HepG2 (cell line): Measurements from ENCODE around the gene TAF6. TPM values are rescaled to one million over a fixed set of nuclear protein-coding genes. Genes with fewer than 3 reads are reported as not detected.

ENCODE experiments used
- ATF2 ChIP-seq: sonication (generic); formaldehyde crosslinking; IDR thresholded peaks from 2 replicates; pipeline ENCODE4 v1.4.0; 2020; ENCODE audit warnings: missing genetic modification reagents
- ATRX ChIP-seq: sonication (generic); formaldehyde crosslinking; IDR thresholded peaks from 2 replicates; pipeline ENCODE4 v1.4.0; 2020; ENCODE audit warnings: missing genetic modification reagents, borderline replicate concordance
- CENPBD1 ChIP-seq: sonication (generic); formaldehyde crosslinking; IDR thresholded peaks from 2 replicates; pipeline ENCODE4 v1.8.0; 2022; ENCODE audit warnings: missing genetic modification reagents, low read depth, mild to moderate bottlenecking, borderline replicate concordance
- CHCHD3 ChIP-seq: sonication (generic); formaldehyde crosslinking; IDR thresholded peaks from 2 replicates; pipeline ENCODE4 v1.8.0; 2022; ENCODE audit warnings: mild to moderate bottlenecking, missing genetic modification reagents, moderate library complexity
- ELF3 ChIP-seq: IDR thresholded peaks from 2 replicates; pipeline ENCODE4 v1.6.1; 2016; ENCODE audit warnings: missing genetic modification reagents, missing compliant biosample characterization
- FOXK1 ChIP-seq: sonication (generic); formaldehyde crosslinking; IDR thresholded peaks from 2 replicates; pipeline ENCODE4 v1.4.0; 2020; ENCODE audit warnings: low read depth, missing genetic modification reagents, borderline replicate concordance
- HNRNPH1 ChIP-seq: fragments of 200-400 bp; formaldehyde crosslinking; optimal IDR thresholded peaks from 2 replicates; pipeline ENCODE3; 2017; ENCODE audit warnings: mild to moderate bottlenecking, low read depth, low read length
- IRF9 ChIP-seq: sonication (generic); formaldehyde crosslinking; IDR thresholded peaks from 2 replicates; pipeline ENCODE4 v1.8.0; 2022; ENCODE audit warnings: missing genetic modification reagents, mild to moderate bottlenecking, borderline replicate concordance
- POGK ChIP-seq: sonication (generic); formaldehyde crosslinking; conservative IDR thresholded peaks from 2 replicates; pipeline ENCODE4 v1.8.0; 2022; ENCODE audit warnings: mild to moderate bottlenecking, moderate library complexity, missing genetic modification reagents
- SMARCE1 ChIP-seq: fragments of 450-650 bp; IDR thresholded peaks from 2 replicates; pipeline ENCODE4 v1.6.1; 2017; ENCODE audit warnings: borderline replicate concordance
- TAF15 ChIP-seq: fragments of 200-400 bp; formaldehyde crosslinking; IDR thresholded peaks from one replicate; pipeline ENCODE4 v1.6.1; 2018; ENCODE audit warnings: mild to moderate bottlenecking, low read depth, low read length; ENCODE audit not compliant: poor library complexity, severe bottlenecking
- TFDP2 ChIP-seq: sonication (generic); formaldehyde crosslinking; IDR thresholded peaks from 2 replicates; pipeline ENCODE4 v1.4.0; 2020; ENCODE audit warnings: missing genetic modification reagents
- THRA ChIP-seq: sonication (generic); formaldehyde crosslinking; IDR thresholded peaks from 2 replicates; pipeline ENCODE4 v1.4.0; 2020; ENCODE audit warnings: missing genetic modification reagents, borderline replicate concordance
- TRIM22 ChIP-seq: fragments of 450-650 bp; IDR thresholded peaks from 2 replicates; pipeline ENCODE4 v1.6.1; 2017
- ZNF430 ChIP-seq: sonication (generic); formaldehyde crosslinking; IDR thresholded peaks from 2 replicates; pipeline ENCODE4 v1.9.0; 2021; ENCODE audit warnings: mild to moderate bottlenecking, missing genetic modification reagents
- ZNF567 ChIP-seq: sonication (generic); formaldehyde crosslinking; IDR thresholded peaks from 2 replicates; pipeline ENCODE4 v1.8.1; 2023; ENCODE audit warnings: mild to moderate bottlenecking, missing genetic modification reagents, borderline replicate concordance
- ZNF720 ChIP-seq: sonication (generic); formaldehyde crosslinking; IDR thresholded peaks from 2 replicates; pipeline ENCODE4 v1.4.0; 2020; ENCODE audit warnings: missing genetic modification reagents
- polyA plus RNA-seq, 8 experiments: library from polyadenylated mRNA; depleted of rRNA in 3 of 8; stranded (reverse) in 7 of 8; unstranded in 1 of 8; fragments of >200 nt; fragmentation: Illumina TruSeq in 4 of 8; extraction: Trizol in 4 of 8; gene quantifications; 2 replicates each; pipeline versions ENCODE4 v1.2.1 to v1.2.3, GENCODE V29; 2011 to 2016; ENCODE audit warnings: low read depth in 4 of 8, missing spikeins in 1 of 8, mixed read lengths in 1 of 8; ENCODE audit not compliant: insufficient read depth in 1 of 8
- total RNA-seq, 5 experiments: library from RNA; depleted of rRNA; stranded (reverse); fragments of >200 nt; fragmentation: Illumina TruSeq; extraction: Trizol; gene quantifications; 2 replicates each; pipeline ENCODE4 v1.2.3, GENCODE V29; 2016; ENCODE audit warnings: low read depth in 1 of 5

TAF6 gene
- total and polyA plus RNA-seq, 2 of the 13 experiments (the other 11 are each of a cell fraction or from before 2014, with no cell fraction given): 12.9 to 18.8 TPM

GRCh38 chr7:100126931-100127865 lies 8.0 kb upstream of the TAF6 start, which contains the start of gene MBLAC1 (continued):
- TF ChIP-seq IRF9 (CRISPR knock-in tag) (peak; percentile 63), HNRNPH1 (no peak), FOXK1 (CRISPR knock-in tag) (peak; percentile 49; the same call in 1 of the 2 replicates), ZNF720 (CRISPR knock-in tag) (no peak), THRA (CRISPR knock-in tag) (no peak), CENPBD1 (CRISPR knock-in tag) (no peak), ATRX (no peak), POGK (CRISPR knock-in tag) (no peak), ZNF567 (CRISPR knock-in tag) (no peak), CHCHD3 (CRISPR knock-in tag) (no peak), TAF15 (peak; percentile 83), TFDP2 (CRISPR knock-in tag) (no peak), ELF3 (CRISPR knock-in tag) (no peak), ATF2 (CRISPR knock-in tag) (no peak), ZNF430 (CRISPR knock-in tag) (peak; percentile 13), TRIM22 (no peak), SMARCE1 (no peak)
